ENCODE data around the gene WDR27. TPM values are rescaled to one million over a fixed set of nuclear protein-coding genes. Genes with fewer than 3 reads are reported as not detected.

WDR27 gene
- total RNA-seq, 1 experiment from 2014 or later, result 77.9 TPM

DNA sequence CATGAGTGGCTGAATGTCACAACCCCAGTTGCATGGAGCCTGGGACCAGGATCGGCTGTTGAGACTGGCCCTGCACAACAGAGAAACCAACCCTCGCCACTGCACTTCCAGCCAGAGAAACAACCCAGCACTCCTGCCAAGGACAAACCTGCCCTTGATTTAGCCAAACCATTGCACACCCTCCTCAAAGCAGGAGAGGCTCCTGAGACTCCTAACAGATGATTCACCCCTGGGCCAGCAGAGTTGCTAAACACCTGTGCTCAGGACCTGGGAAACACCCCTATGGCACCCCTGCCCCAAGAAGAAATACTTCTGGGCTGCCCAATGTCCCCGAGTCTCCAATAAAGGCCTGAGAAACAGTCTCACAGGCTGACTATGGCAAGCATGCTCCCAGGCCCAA is 17.8 kb downstream of the WDR27 start:
- no TSS peak for BruUV-seq (replicated peaks)
- Mint-ChIP-seq H3K36me3 (ENCODE audit: insufficient read depth, unreplicated experiment) (peaks cover 10% of the 10 kb centered on the region), H3K9me3 (ENCODE audit: low read depth, unreplicated experiment) (peaks cover 12% of the 10 kb centered on the region), H3K27me3 (ENCODE audit: unreplicated experiment) (no peaks in the 10 kb centered on the region), H3K27ac (ENCODE audit: unreplicated experiment) (no peak overlapping the region), H3K4me3 (ENCODE audit: low read depth, unreplicated experiment) (no peak overlapping the region), H3K4me1 (ENCODE audit: low read depth, unreplicated experiment) (no peaks in the 10 kb centered on the region)
- no peak for TF ChIP-seq CTCF (IDR thresholded peaks at IDR 0.05; ENCODE audit: unreplicated experiment)
- CTCF ChIA-PET, result no interaction called here
- no peak for DNase-seq
- intact Hi-C loops (cut with micrococcal nuclease; ENCODE audit: unreplicated experiment), result no loop called here

DNA sequence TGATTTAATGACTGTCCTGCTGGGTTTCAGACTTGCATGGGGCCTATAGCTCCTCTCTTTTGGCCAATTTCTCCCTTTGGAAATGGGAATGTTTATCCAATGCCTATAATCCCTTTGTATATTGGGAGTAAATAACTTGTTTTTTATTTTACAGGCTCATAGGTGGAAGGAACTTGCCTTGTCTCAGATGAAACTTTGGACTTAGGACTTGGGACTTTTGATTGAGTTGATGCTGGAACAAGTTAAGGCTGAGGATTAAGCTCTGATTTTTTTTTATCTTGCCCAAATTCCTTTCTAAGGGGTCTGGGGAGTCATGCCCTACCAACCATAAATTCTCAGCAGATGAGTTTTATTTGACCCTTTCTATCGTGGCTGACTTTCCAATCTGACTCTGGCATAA is 23.5 kb downstream of the WDR27 start:
- intact Hi-C loops (cut with micrococcal nuclease; ENCODE audit: unreplicated experiment), result no loop called here
- Mint-ChIP-seq H3K4me3 (ENCODE audit: low read depth, unreplicated experiment) (no peak overlapping the region), H3K4me1 (ENCODE audit: low read depth, unreplicated experiment) (no peaks in the 10 kb centered on the region), H3K9me3 (ENCODE audit: low read depth, unreplicated experiment) (no peaks in the 10 kb centered on the region), H3K36me3 (ENCODE audit: insufficient read depth, unreplicated experiment) (no peaks in the 10 kb centered on the region), H3K27ac (ENCODE audit: unreplicated experiment) (no peak overlapping the region), H3K27me3 (ENCODE audit: unreplicated experiment) (no peaks in the 10 kb centered on the region)
- DNase-seq, result no peak
- TF ChIP-seq CTCF (IDR thresholded peaks at IDR 0.05; ENCODE audit: unreplicated experiment), result no peak
- no TSS peak for BruUV-seq (replicated peaks)
- CTCF ChIA-PET, result no interaction called here

- Mint-ChIP-seq H3K4me1 (ENCODE audit: low read depth, unreplicated experiment) (no peaks in the 10 kb centered on the region), H3K27ac (ENCODE audit: unreplicated experiment) (no peak overlapping the region), H3K36me3 (ENCODE audit: insufficient read depth, unreplicated experiment) (no peaks in the 10 kb centered on the region), H3K27me3 (ENCODE audit: unreplicated experiment) (no peaks in the 10 kb centered on the region), H3K9me3 (ENCODE audit: low read depth, unreplicated experiment) (no peaks in the 10 kb centered on the region), H3K4me3 (ENCODE audit: low read depth, unreplicated experiment) (no peak overlapping the region)
- TF ChIP-seq CTCF (IDR thresholded peaks at IDR 0.05; ENCODE audit: unreplicated experiment), result no peak
- CTCF ChIA-PET, result no interaction called here
- intact Hi-C loops (cut with micrococcal nuclease; ENCODE audit: unreplicated experiment), result no loop called here
- DNase-seq, result no peak
- no TSS peak for BruUV-seq (replicated peaks)
These were observed 24.7 kb downstream of the WDR27 start for GRCh38 chr6:169677096-169677495.

- intact Hi-C loops (cut with micrococcal nuclease; ENCODE audit: unreplicated experiment), result no loop called here
- H3K9me3 Mint-ChIP-seq (ENCODE audit: low read depth, unreplicated experiment), result no peaks in the 10 kb centered on the region
- H3K4me3 Mint-ChIP-seq (ENCODE audit: low read depth, unreplicated experiment), result no peak overlapping the region
- no peaks in the 10 kb centered on the region for H3K36me3 Mint-ChIP-seq (ENCODE audit: insufficient read depth, unreplicated experiment)
- DNase-seq, result no peak
- BruUV-seq (replicated peaks), result no TSS peak
- H3K27me3 Mint-ChIP-seq (ENCODE audit: unreplicated experiment), result no peaks in the 10 kb centered on the region
- H3K27ac Mint-ChIP-seq (ENCODE audit: unreplicated experiment), result no peak overlapping the region
- no peak for TF ChIP-seq CTCF (IDR thresholded peaks at IDR 0.05; ENCODE audit: unreplicated experiment)
- CTCF ChIA-PET, result no interaction called here
- no peaks in the 10 kb centered on the region for H3K4me1 Mint-ChIP-seq (ENCODE audit: low read depth, unreplicated experiment)
These were observed 26.8 kb downstream of the WDR27 start for GRCh38 chr6:169675011-169675410.

DNA sequence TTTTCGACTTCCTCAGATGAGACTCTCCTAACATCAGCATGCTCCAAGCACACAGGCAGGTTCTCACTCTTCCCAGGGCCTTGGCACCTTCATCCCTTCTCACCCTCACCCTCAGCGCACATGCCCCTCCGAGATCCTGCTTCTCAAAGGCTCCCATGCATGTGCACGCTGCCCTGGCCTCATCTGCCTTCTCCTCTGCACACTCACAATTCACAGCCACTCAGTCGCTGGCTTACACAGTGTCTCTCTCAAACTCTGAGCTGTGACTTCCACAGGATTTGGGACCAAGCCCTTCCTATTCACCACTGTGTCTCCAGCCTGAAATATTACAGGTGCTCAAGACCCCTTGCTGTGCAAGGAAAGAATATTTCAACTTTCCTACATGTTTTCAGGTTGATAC is 30.3 kb downstream of the WDR27 start:
- no peak overlapping the region for H3K27ac Mint-ChIP-seq (ENCODE audit: unreplicated experiment)
- BruUV-seq (replicated peaks), result no TSS peak
- CTCF ChIA-PET, result no interaction called here
- no peaks in the 10 kb centered on the region for H3K27me3 Mint-ChIP-seq (ENCODE audit: unreplicated experiment)
- intact Hi-C loops (cut with micrococcal nuclease; ENCODE audit: unreplicated experiment), result no loop called here
- H3K36me3 Mint-ChIP-seq (ENCODE audit: insufficient read depth, unreplicated experiment), result peaks cover under 1% of the 10 kb centered on the region
- H3K9me3 Mint-ChIP-seq (ENCODE audit: low read depth, unreplicated experiment), result no peaks in the 10 kb centered on the region
- DNase-seq, result no peak
- no peak for TF ChIP-seq CTCF (IDR thresholded peaks at IDR 0.05; ENCODE audit: unreplicated experiment)
- no peak overlapping the region for H3K4me3 Mint-ChIP-seq (ENCODE audit: low read depth, unreplicated experiment)
- H3K4me1 Mint-ChIP-seq (ENCODE audit: low read depth, unreplicated experiment), result no peaks in the 10 kb centered on the region

All from Calu3 (cell line).